GM23338 (cell line): ENCODE results near the gene CLIP1. TPM values are rescaled to one million over a fixed set of nuclear protein-coding genes. Genes with fewer than 3 reads are reported as not detected.
A peak's percentile ranks its signal among the peaks of the same experiment; 100 is the strongest.

Experiments used
- ATAC-seq: fragments of 200-7000 bp; cut with Tn5 transposase; 3 replicates; pipeline ENCODE4 v1.9.1; 2020
- DNase-seq: peaks from one replicate; pipeline ENCODE4 v3.0.0-alpha.2; 2015; ENCODE audit warnings: low spot score
- H2AFZ ChIP-seq: fragments of 200-600 bp; sonication (generic); 2 replicates; pipeline ENCODE4 v1.8.0; 2016; ENCODE audit warnings: antibody characterized with exemption, mild to moderate bottlenecking, moderate library complexity
- H3F3A ChIP-seq: fragments of 200-600 bp; sonication (generic); replicated peaks from 2 replicates; pipeline ENCODE4 v1.8.0; 2017; ENCODE audit warnings: antibody characterized with exemption, mixed run types, low read depth
- H3K27ac ChIP-seq: fragments of 200-600 bp; sonication (generic); 2 replicates; pipeline ENCODE4 v1.6.1; 2016; ENCODE audit warnings: low read depth
- H3K27me3 ChIP-seq: fragments of 200-600 bp; sonication (generic); 2 replicates; pipeline ENCODE4 v1.8.0; 2016; ENCODE audit warnings: mild to moderate bottlenecking, mixed run types, moderate library complexity; ENCODE audit not compliant: insufficient read depth
- H3K36me3 ChIP-seq: fragments of 200-600 bp; sonication (generic); 2 replicates; pipeline ENCODE4 v1.8.0; 2016; ENCODE audit warnings: mild to moderate bottlenecking; ENCODE audit not compliant: insufficient read depth
- H3K4me1 ChIP-seq: fragments of 200-600 bp; sonication (generic); 2 replicates; pipeline ENCODE4 v1.8.0; 2016; ENCODE audit warnings: mild to moderate bottlenecking, moderate library complexity; ENCODE audit not compliant: insufficient read depth
- H3K4me2 ChIP-seq: fragments of 200-600 bp; sonication (generic); 2 replicates; pipeline ENCODE4 v1.7.1; 2017; ENCODE audit warnings: mixed run types
- H3K4me3 ChIP-seq: fragments of 200-600 bp; sonication (generic); 2 replicates; pipeline ENCODE4 v1.6.1; 2016; ENCODE audit warnings: mixed run types
- H3K79me2 ChIP-seq: fragments of 200-600 bp; sonication (generic); replicated peaks from 2 replicates; pipeline ENCODE4 v1.8.0; 2017; ENCODE audit warnings: mild to moderate bottlenecking; ENCODE audit not compliant: insufficient read depth
- H3K9me2 ChIP-seq: fragments of 200-600 bp; sonication (generic); 2 replicates; pipeline ENCODE4 v1.8.0; 2017; ENCODE audit not compliant: insufficient read depth
- H4K20me1 ChIP-seq: fragments of 200-600 bp; sonication (generic); replicated peaks from 2 replicates; pipeline ENCODE4 v1.8.0; 2017; ENCODE audit warnings: mild to moderate bottlenecking; ENCODE audit not compliant: insufficient read depth
- H3K27ac Mint-ChIP-seq: 2 replicates; pipeline ENCODE4 v1.8.0; 2020; ENCODE audit warnings: inconsistent platforms, mild to moderate bottlenecking, moderate library complexity, mixed read lengths
- H3K27me3 Mint-ChIP-seq: 3 replicates; pipeline ENCODE4 v1.8.0; 2022; ENCODE audit warnings: low read depth, mild to moderate bottlenecking, moderate library complexity, mixed read lengths, inconsistent platforms; ENCODE audit not compliant: insufficient read depth, poor library complexity
- H3K36me3 Mint-ChIP-seq: 3 replicates; pipeline ENCODE4 v1.8.0; 2021; ENCODE audit warnings: low read depth, mild to moderate bottlenecking, inconsistent platforms, moderate library complexity, mixed read lengths
- H3K4me1 Mint-ChIP-seq: 3 replicates; pipeline ENCODE4 v1.8.0; 2020; ENCODE audit warnings: mild to moderate bottlenecking, inconsistent platforms, mixed read lengths
- H3K4me3 Mint-ChIP-seq: 3 replicates; pipeline ENCODE4 v1.8.0; 2021; ENCODE audit warnings: moderate library complexity, mild to moderate bottlenecking, inconsistent platforms, mixed read lengths
- H3K9me3 Mint-ChIP-seq: 3 replicates; pipeline ENCODE4 v1.8.0; 2020; ENCODE audit warnings: moderate library complexity, mild to moderate bottlenecking, inconsistent platforms, mixed read lengths
- CREB1 ChIP-seq: fragments of 250-450 bp; sonication (Bioruptor Pico); IDR thresholded peaks from 2 replicates; pipeline ENCODE4 v1.5.0; 2020; ENCODE audit warnings: low read depth, mild to moderate bottlenecking, moderate library complexity
- CTCF ChIP-seq, 2 experiments: fragments of 200-600 bp in 1 of 2; sonication (generic) in 1 of 2; conservative IDR thresholded peaks; 2 replicates each; pipeline versions ENCODE4 v1.5.1 to v1.6.1; 2016 to 2017; ENCODE audit warnings: antibody characterized with exemption in 2 of 2, low read depth in 2 of 2, mild to moderate bottlenecking in 2 of 2, moderate library complexity in 1 of 2
- ETS1 ChIP-seq: IDR thresholded peaks from 2 replicates; pipeline ENCODE4 v1.6.1; 2016; ENCODE audit warnings: antibody characterized with exemption
- EZH2 ChIP-seq: fragments of 200-600 bp; sonication (generic); IDR thresholded peaks from one replicate; pipeline ENCODE4 v1.8.0; 2017; ENCODE audit warnings: antibody characterized with exemption, mild to moderate bottlenecking, low read depth; ENCODE audit not compliant: unreplicated experiment
- EZH2phosphoT487 ChIP-seq: fragments of 200-600 bp; sonication (generic); IDR thresholded peaks from one replicate; pipeline ENCODE4 v1.8.1; 2018; ENCODE audit warnings: antibody characterized with exemption; ENCODE audit not compliant: unreplicated experiment
- JUNB ChIP-seq: IDR thresholded peaks from one replicate; pipeline ENCODE4 v1.6.1; 2016; ENCODE audit warnings: antibody characterized with exemption; ENCODE audit not compliant: unreplicated experiment
- NANOG ChIP-seq: IDR thresholded peaks from 2 replicates; pipeline ENCODE4 v1.6.1; 2016; ENCODE audit warnings: antibody characterized with exemption, borderline replicate concordance
- POLR2AphosphoS5 ChIP-seq: IDR thresholded peaks from 2 replicates; pipeline ENCODE4 v1.6.1; 2016; ENCODE audit warnings: antibody characterized with exemption, low read depth
- STAT1 ChIP-seq: IDR thresholded peaks from one replicate; pipeline ENCODE4 v1.6.1; 2016; ENCODE audit warnings: antibody characterized with exemption; ENCODE audit not compliant: unreplicated experiment
- ZNF114 ChIP-seq: fragments of 250-450 bp; sonication (Bioruptor Pico); IDR thresholded peaks from 2 replicates; pipeline ENCODE4 v1.5.0; 2020; ENCODE audit warnings: mild to moderate bottlenecking, moderate library complexity
- ZNF331 ChIP-seq: fragments of 250-450 bp; sonication (Bioruptor Pico); IDR thresholded peaks from 2 replicates; pipeline ENCODE4 v1.5.0; 2020; ENCODE audit warnings: low read depth, mild to moderate bottlenecking, moderate library complexity
- ZNF462 ChIP-seq: fragments of 250-450 bp; sonication (Bioruptor Pico); IDR thresholded peaks from 2 replicates; pipeline ENCODE4 v1.5.0; 2020; ENCODE audit warnings: mild to moderate bottlenecking, moderate library complexity
- polyA plus RNA-seq: library from polyadenylated mRNA; unstranded; fragments of >200 nt; fragmentation: Nextera tagmentation; extraction: Ambion mirVana; gene quantifications from 2 replicates; pipeline ENCODE4 v1.2.1, GENCODE V29; 2016
- total RNA-seq: library from RNA; depleted of rRNA; stranded (reverse); fragments of >200 nt; shearing (Covaris generic); gene quantifications from 2 replicates; pipeline ENCODE4 v1.2.3, GENCODE V29; 2014

The CLIP1 gene
- total and polyA plus RNA-seq, 2 experiments from 2014 or later: 11.5 to 21.1 TPM

GRCh38 chr12:122422730-122423257 lies 325 bp upstream of the CLIP1 start:
- no peaks in the 10 kb centered on the region; the same call in 1 of the 2 replicates for H4K20me1 ChIP-seq
- H3K4me3 Mint-ChIP-seq: peak overlapping the region; percentile 88
- peak overlapping the region; percentile 76 for H3K27ac ChIP-seq
- peak; percentile 61 for DNase-seq
- H3K4me3 ChIP-seq: peak overlapping the region; percentile 93
- H3K4me2 ChIP-seq: peak overlapping the region; percentile 99
- TF ChIP-seq ETS1: no peak
- TF ChIP-seq STAT1: no peak
- no peak for TF ChIP-seq ZNF331
- TF ChIP-seq EZH2: peak; percentile 21
- no peak for TF ChIP-seq POLR2AphosphoS5
- H3K9me3 Mint-ChIP-seq: no peaks in the 10 kb centered on the region
- H3K9me2 ChIP-seq: no peaks in the 10 kb centered on the region
- peaks cover 20% of the 10 kb centered on the region; the same call in 1 of the 2 replicates for H3K79me2 ChIP-seq
- no peaks in the 10 kb centered on the region; the same call in 2 of the 3 replicates for H3K36me3 Mint-ChIP-seq
- H3F3A ChIP-seq: peaks cover 17% of the 10 kb centered on the region
- peak; percentile 14 for ATAC-seq
- H3K27me3 ChIP-seq: peaks cover 17% of the 10 kb centered on the region; the same call in 1 of the 2 replicates
- H2AFZ ChIP-seq: peak overlapping the region; percentile 99
- H3K4me1 Mint-ChIP-seq: peaks cover 19% of the 10 kb centered on the region
- peaks cover 14% of the 10 kb centered on the region for H3K4me1 ChIP-seq
- peaks cover 11% of the 10 kb centered on the region for H3K27me3 Mint-ChIP-seq
- peak overlapping the region; percentile 96 for H3K27ac Mint-ChIP-seq
- H3K36me3 ChIP-seq: no peaks in the 10 kb centered on the region

GRCh38 chr12:122421187-122421820 lies 1.2 kb downstream of the CLIP1 start:
- DNase-seq (no peak), ATAC-seq (peak; percentile 6)
- peak overlapping the region; percentile 96 for H3K4me2 ChIP-seq
- Mint-ChIP-seq H3K27ac (no peak overlapping the region), H3K4me3 (peak overlapping the region; percentile 87), H3K9me3 (no peaks in the 10 kb centered on the region), H3K27me3 (peaks cover 11% of the 10 kb centered on the region), H3K4me1 (peaks cover 20% of the 10 kb centered on the region), H3K36me3 (no peaks in the 10 kb centered on the region; the same call in 2 of the 3 replicates)
- peaks cover 17% of the 10 kb centered on the region for H3F3A ChIP-seq
- H3K36me3 ChIP-seq: no peaks in the 10 kb centered on the region
- no peaks in the 10 kb centered on the region for H3K9me2 ChIP-seq
- peak overlapping the region; percentile 94 for H2AFZ ChIP-seq
- H3K27ac ChIP-seq: 0 out of 2 replicates have a peak overlapping the region, but pooled peaks have one; percentile 26
- peak overlapping the region; percentile 90 for H3K4me3 ChIP-seq
- H3K79me2 ChIP-seq: peaks cover 25% of the 10 kb centered on the region; the same call in 1 of the 2 replicates
- H3K27me3 ChIP-seq: peaks cover 17% of the 10 kb centered on the region; the same call in 1 of the 2 replicates
- H3K4me1 ChIP-seq: peaks cover 14% of the 10 kb centered on the region
- H4K20me1 ChIP-seq: no peaks in the 10 kb centered on the region; the same call in none of the 2 replicates
- TF ChIP-seq ZNF114 (no peak), EZH2phosphoT487 (no peak), CTCF (conservative IDR thresholded peaks at IDR 0.05; ENCODE audit: low read depth in 2 of 2) (no peak), ZNF331 (no peak), CREB1 (CRISPR knock-in tag) (no peak), NANOG (no peak), JUNB (no peak), EZH2 (no peak), ZNF462 (CRISPR knock-in tag) (no peak)
